Peyer's patch (tissue), 4 donors: ENCODE results near the gene SCN9A.

Source experiments
- POLR2A ChIP-seq, 2 donors: fragments of 450-650 bp; IDR thresholded peaks; one replicate each; pipeline ENCODE4 v1.5.1; 2017; ENCODE audit warnings: antibody characterized with exemption in 2 of 2, mild to moderate bottlenecking in 2 of 2, moderate library complexity in 2 of 2
- TF ChIP-seq, protein P1 (sequence below), 6 experiments: fragments of 450-650 bp in 4 of 6; fragments of 200-600 bp in 2 of 6; sonication (generic) in 1 of 6; IDR thresholded peaks; one replicate each; pipeline ENCODE4 v1.5.1; 2017 to 2019; ENCODE audit warnings: antibody characterized with exemption in 6 of 6, mild to moderate bottlenecking in 3 of 6, moderate library complexity in 1 of 6

DNA sequence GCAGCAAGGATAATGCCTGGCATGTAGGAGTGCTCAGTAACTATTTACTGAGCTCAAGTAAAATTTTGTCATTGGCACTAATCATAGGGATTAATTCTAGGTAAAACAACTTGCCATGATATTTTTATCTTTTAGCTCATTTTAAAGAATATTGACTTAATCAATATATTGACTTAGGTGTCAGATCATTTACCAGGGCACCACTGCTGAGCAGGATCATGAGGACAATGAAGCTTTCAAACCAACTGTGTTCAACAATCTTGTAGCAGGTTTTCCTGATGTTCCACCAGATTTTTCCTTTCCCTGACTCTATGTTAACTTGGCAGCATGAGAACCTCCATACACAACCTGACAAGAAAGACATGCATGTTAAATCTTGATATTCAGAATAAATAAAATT is 133.4 kb downstream of the SCN9A start:
- TF ChIP-seq, protein P1, sequence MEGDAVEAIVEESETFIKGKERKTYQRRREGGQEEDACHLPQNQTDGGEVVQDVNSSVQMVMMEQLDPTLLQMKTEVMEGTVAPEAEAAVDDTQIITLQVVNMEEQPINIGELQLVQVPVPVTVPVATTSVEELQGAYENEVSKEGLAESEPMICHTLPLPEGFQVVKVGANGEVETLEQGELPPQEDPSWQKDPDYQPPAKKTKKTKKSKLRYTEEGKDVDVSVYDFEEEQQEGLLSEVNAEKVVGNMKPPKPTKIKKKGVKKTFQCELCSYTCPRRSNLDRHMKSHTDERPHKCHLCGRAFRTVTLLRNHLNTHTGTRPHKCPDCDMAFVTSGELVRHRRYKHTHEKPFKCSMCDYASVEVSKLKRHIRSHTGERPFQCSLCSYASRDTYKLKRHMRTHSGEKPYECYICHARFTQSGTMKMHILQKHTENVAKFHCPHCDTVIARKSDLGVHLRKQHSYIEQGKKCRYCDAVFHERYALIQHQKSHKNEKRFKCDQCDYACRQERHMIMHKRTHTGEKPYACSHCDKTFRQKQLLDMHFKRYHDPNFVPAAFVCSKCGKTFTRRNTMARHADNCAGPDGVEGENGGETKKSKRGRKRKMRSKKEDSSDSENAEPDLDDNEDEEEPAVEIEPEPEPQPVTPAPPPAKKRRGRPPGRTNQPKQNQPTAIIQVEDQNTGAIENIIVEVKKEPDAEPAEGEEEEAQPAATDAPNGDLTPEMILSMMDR (IDR thresholded peaks at IDR 0.05) = no peak
- no peak for TF ChIP-seq POLR2A (IDR thresholded peaks at IDR 0.05)
